Suprapubic skin (tissue), 4 donors: ENCODE data around the gene FRMPD4.

Experiments used
- EP300 ChIP-seq: sonication (generic); formaldehyde crosslinking; IDR thresholded peaks from one replicate; pipeline ENCODE4 v1.6.1; 2017; ENCODE audit warnings: antibody characterized with exemption
- POLR2A ChIP-seq, 2 donors: fragments of 450-650 bp; IDR thresholded peaks; one replicate each; pipeline ENCODE4 v1.6.1; 2017; ENCODE audit warnings: antibody characterized with exemption in 2 of 2, mild to moderate bottlenecking in 2 of 2, moderate library complexity in 2 of 2
- POLR2AphosphoS5 ChIP-seq, 3 donors: sonication (generic); formaldehyde crosslinking; IDR thresholded peaks; one replicate each; pipeline ENCODE4 v1.6.1; 2017; ENCODE audit warnings: antibody characterized with exemption in 3 of 3
- TF ChIP-seq, protein P1 (sequence below), 2 donors: fragments of 200-600 bp in 1 of 2; fragments of 450-650 bp in 1 of 2; sonication (generic) in 1 of 2; IDR thresholded peaks; one replicate each; pipeline ENCODE4 v1.5.1; 2016 to 2019; ENCODE audit warnings: antibody characterized with exemption in 2 of 2, mild to moderate bottlenecking in 1 of 2, moderate library complexity in 1 of 2

DNA sequence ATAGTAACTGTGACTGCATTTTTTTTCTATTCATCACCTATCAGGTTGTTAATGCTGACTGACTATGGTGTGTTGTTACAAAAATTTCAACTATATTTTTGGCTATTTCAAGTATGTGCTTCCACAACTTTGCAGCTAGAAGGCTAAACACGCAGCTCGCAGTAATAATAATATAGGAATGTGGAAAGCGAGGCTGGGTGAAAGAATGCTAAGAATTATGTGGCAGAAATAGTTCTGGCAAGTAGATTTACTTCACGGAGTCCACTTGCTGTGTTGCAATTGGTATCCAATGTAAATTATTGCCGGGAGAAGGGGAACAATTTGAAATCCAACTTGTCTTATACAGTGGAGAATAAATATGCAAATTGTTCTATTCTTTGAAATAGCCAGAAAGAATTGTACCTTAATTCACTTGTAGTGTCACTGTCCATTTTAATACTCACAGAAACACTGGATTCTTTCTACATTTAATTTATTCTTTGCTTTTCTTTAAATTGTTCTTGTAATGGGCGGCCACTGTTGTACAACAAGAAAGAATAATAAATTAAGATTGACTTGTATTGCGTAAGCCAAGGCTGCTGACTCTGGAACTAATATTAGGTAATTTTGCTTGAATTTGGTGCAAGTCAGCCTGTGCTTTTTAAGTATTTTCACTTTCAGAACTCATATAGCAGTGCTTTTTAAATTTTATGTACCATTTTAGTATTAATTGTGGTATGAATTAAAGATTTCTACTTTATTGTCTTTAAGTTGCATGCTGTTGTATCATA, 154.9 kb downstream of the FRMPD4 start:
- no peak for TF ChIP-seq EP300
- TF ChIP-seq, protein P1, sequence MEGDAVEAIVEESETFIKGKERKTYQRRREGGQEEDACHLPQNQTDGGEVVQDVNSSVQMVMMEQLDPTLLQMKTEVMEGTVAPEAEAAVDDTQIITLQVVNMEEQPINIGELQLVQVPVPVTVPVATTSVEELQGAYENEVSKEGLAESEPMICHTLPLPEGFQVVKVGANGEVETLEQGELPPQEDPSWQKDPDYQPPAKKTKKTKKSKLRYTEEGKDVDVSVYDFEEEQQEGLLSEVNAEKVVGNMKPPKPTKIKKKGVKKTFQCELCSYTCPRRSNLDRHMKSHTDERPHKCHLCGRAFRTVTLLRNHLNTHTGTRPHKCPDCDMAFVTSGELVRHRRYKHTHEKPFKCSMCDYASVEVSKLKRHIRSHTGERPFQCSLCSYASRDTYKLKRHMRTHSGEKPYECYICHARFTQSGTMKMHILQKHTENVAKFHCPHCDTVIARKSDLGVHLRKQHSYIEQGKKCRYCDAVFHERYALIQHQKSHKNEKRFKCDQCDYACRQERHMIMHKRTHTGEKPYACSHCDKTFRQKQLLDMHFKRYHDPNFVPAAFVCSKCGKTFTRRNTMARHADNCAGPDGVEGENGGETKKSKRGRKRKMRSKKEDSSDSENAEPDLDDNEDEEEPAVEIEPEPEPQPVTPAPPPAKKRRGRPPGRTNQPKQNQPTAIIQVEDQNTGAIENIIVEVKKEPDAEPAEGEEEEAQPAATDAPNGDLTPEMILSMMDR (IDR thresholded peaks at IDR 0.05), result no peak
- TF ChIP-seq POLR2AphosphoS5 (IDR thresholded peaks at IDR 0.05), result no peak
- TF ChIP-seq POLR2A (IDR thresholded peaks at IDR 0.05), result no peak
